ENCODE measurements around the gene LY6G5B. TPM values are rescaled to one million over a fixed set of nuclear protein-coding genes. Genes with fewer than 3 reads are reported as not detected.

Gene LY6G5B
- total RNA-seq, 2 experiments from 2014 or later: 27.0 to 28.0 TPM

GRCh38 chr6:31702819-31703716, 33.3 kb downstream of the LY6G5B start, which contains the start of gene ABHD16A:
Gene ABHD16A, minus strand, starts transcription at chr6:31703324. Its CDS starts 43 bp downstream, at chr6:31703281.
- DNase-seq (peak; percentile 94 to 99 (median 97)), ATAC-seq (ENCODE audit: poor library complexity) (peak; percentile 91)
- peaks cover 15% of the 10 kb centered on the region for H3K36me3 ChIP-seq (ENCODE audit: insufficient read depth, low read length)
- H3K4me3 ChIP-seq (ENCODE audit: low read length): peak within 1 kb of the TSS; percentile 67
- Mint-ChIP-seq H3K9me3 (no peaks in the 10 kb centered on the region), H3K27ac (peak within 1 kb of the TSS; percentile 94), H3K4me3 (peak within 1 kb of the TSS; percentile 94), H3K36me3 (ENCODE audit: low read depth) (peaks cover 33% of the 10 kb centered on the region), H3K4me1 (ENCODE audit: low read depth) (peaks cover 32% of the 10 kb centered on the region), H3K27me3 (no peaks in the 10 kb centered on the region)
- H3K4me1 ChIP-seq (ENCODE audit: insufficient read depth, low read length): peaks cover 35% of the 10 kb centered on the region
- POLR2A ChIA-PET: interaction anchor here (0.5 to 2.6 kb wide), 38 partner anchors 9 to 1161 kb away, joined by 3 to 22 read pairs (median 5); partner anchors contain the start of genes BAG6, C6orf47, CSNK2B and DDAH2
- TF ChIP-seq CTCF (IDR thresholded peaks at IDR 0.05): no peak
- H3K9me3 ChIP-seq (ENCODE audit: control insufficient read depth in 1 of 2, insufficient read depth in 1 of 2, low read length in 2 of 2): no peaks in the 10 kb centered on the region
- CTCF ChIA-PET: interaction anchor here (1.1 to 1.8 kb wide), 5 partner anchors 22 to 130 kb away, joined by 3 to 10 read pairs (median 3); partner anchors contain the start of genes DDAH2 and LY6G5C
- no peaks in the 10 kb centered on the region for H3K27me3 ChIP-seq (ENCODE audit: control insufficient read depth in 1 of 2, insufficient read depth in 2 of 2, low read length in 2 of 2)
- intact Hi-C loops (cut with DNase I, micrococcal nuclease): loop anchor here (1.0 to 5.0 kb wide), 5 partner anchors 34 to 51 kb away; partner anchors contain the start of genes BAG6 (in 1 of the 2), CLIC1 (in 1 of the 2), CSNK2B (in 1 of the 2) and GPANK1 (in 1 of the 2)
- peak within 1 kb of the TSS; percentile 95 to 98 for H3K27ac ChIP-seq (ENCODE audit: low read depth in 1 of 2, low read length in 2 of 2)

- ChIA-PET CTCF (interaction anchor here (0.7 kb wide), 1 partner anchor 77 kb away, joined by 4 read pairs; no protein-coding TSS in a partner anchor), POLR2A (interaction anchor here (0.9 kb wide), 1 partner anchor 101 kb away, joined by 3 read pairs; no protein-coding TSS in a partner anchor)
- Mint-ChIP-seq H3K4me1 (ENCODE audit: low read depth) (peaks cover 23% of the 10 kb centered on the region), H3K36me3 (ENCODE audit: low read depth) (peaks cover 18% of the 10 kb centered on the region), H3K9me3 (no peaks in the 10 kb centered on the region), H3K27ac (no peak overlapping the region), H3K4me3 (no peak overlapping the region), H3K27me3 (no peaks in the 10 kb centered on the region)
- intact Hi-C loops (cut with DNase I, micrococcal nuclease): loop anchor here in 1 of 2 experiments (2.0 kb wide), 1 partner anchor 25 kb away; no protein-coding TSS in a partner anchor
- TF ChIP-seq CTCF (IDR thresholded peaks at IDR 0.05): no peak
- Histone ChIP-seq H3K36me3 (ENCODE audit: insufficient read depth, low read length) (no peaks in the 10 kb centered on the region), H3K4me3 (ENCODE audit: low read length) (no peak overlapping the region), H3K9me3 (ENCODE audit: control insufficient read depth in 1 of 2, insufficient read depth in 1 of 2, low read length in 2 of 2) (no peaks in the 10 kb centered on the region), H3K27me3 (ENCODE audit: control insufficient read depth in 1 of 2, insufficient read depth in 2 of 2, low read length in 2 of 2) (no peaks in the 10 kb centered on the region), H3K4me1 (ENCODE audit: insufficient read depth, low read length) (peaks cover 29% of the 10 kb centered on the region), H3K27ac (ENCODE audit: low read depth in 1 of 2, low read length in 2 of 2) (no peak overlapping the region)
- no peak for ATAC-seq (ENCODE audit: poor library complexity)
- DNase-seq: no peak
Observed at GRCh38 chr6:31705931-31706330, 36.2 kb downstream of the LY6G5B start.

GRCh38 chr6:31706599-31706998, 36.8 kb downstream of the LY6G5B start, which contains the start of gene LY6G6F:
Gene LY6G6F, plus strand, starts transcription at chr6:31706866. Its CDS starts 41 bp downstream, at chr6:31706907.
- Histone ChIP-seq H3K27me3 (ENCODE audit: control insufficient read depth in 1 of 2, insufficient read depth in 2 of 2, low read length in 2 of 2) (no peaks in the 10 kb centered on the region), H3K4me3 (ENCODE audit: low read length) (no peak within 1 kb of the TSS), H3K36me3 (ENCODE audit: insufficient read depth, low read length) (no peaks in the 10 kb centered on the region), H3K9me3 (ENCODE audit: control insufficient read depth in 1 of 2, insufficient read depth in 1 of 2, low read length in 2 of 2) (no peaks in the 10 kb centered on the region), H3K4me1 (ENCODE audit: insufficient read depth, low read length) (peaks cover 29% of the 10 kb centered on the region), H3K27ac (ENCODE audit: low read depth in 1 of 2, low read length in 2 of 2) (no peak within 1 kb of the TSS)
- Mint-ChIP-seq H3K4me3 (no peak within 1 kb of the TSS), H3K27ac (no peak within 1 kb of the TSS), H3K36me3 (ENCODE audit: low read depth) (peaks cover 11% of the 10 kb centered on the region), H3K9me3 (no peaks in the 10 kb centered on the region), H3K4me1 (ENCODE audit: low read depth) (peaks cover 17% of the 10 kb centered on the region), H3K27me3 (no peaks in the 10 kb centered on the region)
- ChIA-PET CTCF (interaction anchor here (0.7 kb wide), 1 partner anchor 78 kb away, joined by 4 read pairs; no protein-coding TSS in a partner anchor), POLR2A (interaction anchor here (1.8 kb wide), 1 partner anchor 87 kb away, joined by 5 read pairs; no protein-coding TSS in a partner anchor)
- intact Hi-C loops (cut with DNase I, micrococcal nuclease): no loop called here
- DNase-seq (no peak), ATAC-seq (ENCODE audit: poor library complexity) (no peak)
- no peak for TF ChIP-seq CTCF (IDR thresholded peaks at IDR 0.05)
